ENCODE measurements around the gene EBF4. TPM values are rescaled to one million over a fixed set of nuclear protein-coding genes. Genes with fewer than 3 reads are reported as not detected.
A peak's percentile ranks its signal among the peaks of the same experiment; 100 is the strongest.
"Not testable (repeated sequence)": the region's sequence is repeated elsewhere in the genome, so short reads cannot be mapped to it uniquely, and the experiment has no call there.

The EBF4 gene
- total RNA-seq, 1 donor from 2014 or later, result 5.9 TPM

- TF ChIP-seq, protein P1, sequence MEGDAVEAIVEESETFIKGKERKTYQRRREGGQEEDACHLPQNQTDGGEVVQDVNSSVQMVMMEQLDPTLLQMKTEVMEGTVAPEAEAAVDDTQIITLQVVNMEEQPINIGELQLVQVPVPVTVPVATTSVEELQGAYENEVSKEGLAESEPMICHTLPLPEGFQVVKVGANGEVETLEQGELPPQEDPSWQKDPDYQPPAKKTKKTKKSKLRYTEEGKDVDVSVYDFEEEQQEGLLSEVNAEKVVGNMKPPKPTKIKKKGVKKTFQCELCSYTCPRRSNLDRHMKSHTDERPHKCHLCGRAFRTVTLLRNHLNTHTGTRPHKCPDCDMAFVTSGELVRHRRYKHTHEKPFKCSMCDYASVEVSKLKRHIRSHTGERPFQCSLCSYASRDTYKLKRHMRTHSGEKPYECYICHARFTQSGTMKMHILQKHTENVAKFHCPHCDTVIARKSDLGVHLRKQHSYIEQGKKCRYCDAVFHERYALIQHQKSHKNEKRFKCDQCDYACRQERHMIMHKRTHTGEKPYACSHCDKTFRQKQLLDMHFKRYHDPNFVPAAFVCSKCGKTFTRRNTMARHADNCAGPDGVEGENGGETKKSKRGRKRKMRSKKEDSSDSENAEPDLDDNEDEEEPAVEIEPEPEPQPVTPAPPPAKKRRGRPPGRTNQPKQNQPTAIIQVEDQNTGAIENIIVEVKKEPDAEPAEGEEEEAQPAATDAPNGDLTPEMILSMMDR (IDR thresholded peaks at IDR 0.05; ENCODE audit: unreplicated experiment), result no peak
- Mint-ChIP-seq H3K4me3 (ENCODE audit: unreplicated experiment) (peak overlapping the region; percentile 65), H3K9me3 (ENCODE audit: unreplicated experiment) (no peaks in the 10 kb centered on the region), H3K36me3 (ENCODE audit: low read depth, unreplicated experiment) (peaks cover 19% of the 10 kb centered on the region), H3K27me3 (ENCODE audit: unreplicated experiment) (peaks cover 41% of the 10 kb centered on the region), H3K27ac (ENCODE audit: unreplicated experiment) (no peak overlapping the region), H3K4me1 (ENCODE audit: unreplicated experiment) (peaks cover 23% of the 10 kb centered on the region)
- DNase-seq (ENCODE audit: low spot score), result peak; percentile 24
Measured at GRCh38 chr20:2694008-2694471, 1.5 kb downstream of the EBF4 start.

DNA sequence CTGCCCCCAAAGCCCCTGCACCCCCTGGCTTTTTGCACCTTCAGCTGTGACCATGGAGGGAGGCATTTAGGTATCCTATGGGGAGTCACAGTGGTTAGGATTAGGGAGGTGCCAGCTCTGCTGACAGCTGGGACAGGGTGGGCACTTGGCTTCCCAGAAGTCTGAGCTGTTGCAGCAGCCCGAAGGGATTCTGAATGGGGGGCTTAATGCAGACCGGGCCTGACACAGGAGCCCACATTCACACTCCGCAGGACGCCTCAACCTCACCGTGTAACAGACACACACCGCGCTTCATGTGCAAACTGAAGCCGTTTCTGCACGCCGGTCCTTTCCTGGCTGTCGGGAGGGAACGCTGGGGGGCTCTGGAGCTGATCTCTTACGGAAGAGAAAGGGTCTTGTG is 1.9 kb downstream of the EBF4 start:
- TF ChIP-seq, protein P1 (IDR thresholded peaks at IDR 0.05; ENCODE audit: unreplicated experiment), result no peak
- Mint-ChIP-seq H3K4me3 (ENCODE audit: unreplicated experiment) (peak overlapping the region; percentile 63), H3K9me3 (ENCODE audit: unreplicated experiment) (no peaks in the 10 kb centered on the region), H3K27ac (ENCODE audit: unreplicated experiment) (no peak overlapping the region), H3K27me3 (ENCODE audit: unreplicated experiment) (peaks cover 39% of the 10 kb centered on the region), H3K36me3 (ENCODE audit: low read depth, unreplicated experiment) (peaks cover 19% of the 10 kb centered on the region), H3K4me1 (ENCODE audit: unreplicated experiment) (peaks cover 23% of the 10 kb centered on the region)
- DNase-seq (ENCODE audit: low spot score), result no peak

- TF ChIP-seq, protein P1 (IDR thresholded peaks at IDR 0.05; ENCODE audit: unreplicated experiment), result no peak
- DNase-seq (ENCODE audit: low spot score), result no peak
- H3K4me1 Mint-ChIP-seq (ENCODE audit: unreplicated experiment), result peaks cover 23% of the 10 kb centered on the region
- peak overlapping the region; percentile 75 for H3K27ac Mint-ChIP-seq (ENCODE audit: unreplicated experiment)
- peaks cover 22% of the 10 kb centered on the region for H3K36me3 Mint-ChIP-seq (ENCODE audit: low read depth, unreplicated experiment)
- peak overlapping the region; percentile 54 for H3K4me3 Mint-ChIP-seq (ENCODE audit: unreplicated experiment)
- H3K9me3 Mint-ChIP-seq (ENCODE audit: unreplicated experiment), result no peaks in the 10 kb centered on the region
- peaks cover 31% of the 10 kb centered on the region for H3K27me3 Mint-ChIP-seq (ENCODE audit: unreplicated experiment)
Measured at GRCh38 chr20:2695206-2695983, 2.8 kb downstream of the EBF4 start.

GRCh38 chr20:2695984-2696525 is 3.5 kb downstream of the EBF4 start:
- DNase-seq (ENCODE audit: low spot score); H3K27ac Mint-ChIP-seq (ENCODE audit: unreplicated experiment); H3K9me3 Mint-ChIP-seq (ENCODE audit: unreplicated experiment): not testable (repeated sequence)
- H3K36me3 Mint-ChIP-seq (ENCODE audit: low read depth, unreplicated experiment), result peaks cover 21% of the 10 kb centered on the region
- H3K4me3 Mint-ChIP-seq (ENCODE audit: unreplicated experiment), result peak overlapping the region; percentile 54
- H3K27me3 Mint-ChIP-seq (ENCODE audit: unreplicated experiment), result peaks cover 26% of the 10 kb centered on the region
- H3K4me1 Mint-ChIP-seq (ENCODE audit: unreplicated experiment), result peaks cover 23% of the 10 kb centered on the region

- H3K4me3 Mint-ChIP-seq (ENCODE audit: unreplicated experiment), result no peak overlapping the region
- H3K27me3 Mint-ChIP-seq (ENCODE audit: unreplicated experiment), result peaks cover 22% of the 10 kb centered on the region
- H3K36me3 Mint-ChIP-seq (ENCODE audit: low read depth, unreplicated experiment), result peaks cover 16% of the 10 kb centered on the region
- no peak for DNase-seq (ENCODE audit: low spot score)
- H3K4me1 Mint-ChIP-seq (ENCODE audit: unreplicated experiment), result peaks cover 18% of the 10 kb centered on the region
- no peaks in the 10 kb centered on the region for H3K9me3 Mint-ChIP-seq (ENCODE audit: unreplicated experiment)
- H3K27ac Mint-ChIP-seq (ENCODE audit: unreplicated experiment), result no peak overlapping the region
- TF ChIP-seq, protein P1 (IDR thresholded peaks at IDR 0.05; ENCODE audit: unreplicated experiment), result no peak
Measured at GRCh38 chr20:2696646-2697045, 4.1 kb downstream of the EBF4 start.

Data from endothelial cell (in vitro differentiated cells).